IMR-90 (cell line): Measurements from ENCODE around the gene PC. TPM values are rescaled to one million over a fixed set of nuclear protein-coding genes. Genes with fewer than 3 reads are reported as not detected.

Experiments used
- ATAC-seq: fragments of 200-7000 bp; cut with Tn5 transposase; 2 replicates; pipeline ENCODE4 v1.9.1; 2020; ENCODE audit warnings: low read depth, mild to moderate bottlenecking, moderate library complexity
- BruUV-seq: library from RNA; stranded (reverse); fragments of 400-500 nt; replicated peaks from 2 replicates; lab custom pipeline; 2021; lab: Mats Ljungman, UMichigan
- CTCF ChIA-PET: fragments of 300-600 bp; formaldehyde crosslinking; extraction: SDS; loops from one replicate; lab custom pipeline; 2021; ENCODE audit warnings: antibody characterized with exemption; lab: Yijun Ruan, JAX
- POLR2A ChIA-PET: fragments of 300-600 bp; sonication (Branson Sonifier 250); formaldehyde crosslinking; loops from one replicate; lab custom pipeline; 2022; ENCODE audit warnings: antibody characterized with exemption; ENCODE audit not compliant: unreplicated experiment; lab: Charles Lee
- DNase-seq: peaks from one replicate; pipeline ENCODE4 v3.0.0; 2013
- H2AFZ ChIP-seq: replicated peaks from 2 replicates; pipeline ENCODE3; 2013; ENCODE audit warnings: low read length, mild to moderate bottlenecking; ENCODE audit not compliant: poor library complexity
- H2AK5ac ChIP-seq: 2 replicates; pipeline ENCODE4 v1.6.1; 2013; ENCODE audit warnings: low read depth, low read length, inconsistent platforms
- H2AK9ac ChIP-seq: replicated peaks from 2 replicates; pipeline ENCODE3; 2013; ENCODE audit warnings: mild to moderate bottlenecking, low read depth, low read length, moderate library complexity; ENCODE audit not compliant: poor library complexity
- H2BK120ac ChIP-seq: 2 replicates; pipeline ENCODE4 v1.6.1; 2013; ENCODE audit warnings: low read depth, low read length, inconsistent platforms
- H2BK15ac ChIP-seq: 3 replicates; pipeline ENCODE4 v1.6.1; 2013; ENCODE audit warnings: low read depth, low read length, inconsistent platforms
- H2BK20ac ChIP-seq: 2 replicates; pipeline ENCODE4 v1.6.1; 2013; ENCODE audit warnings: low read depth, mild to moderate bottlenecking, inconsistent platforms, low read length, moderate library complexity
- H2BK5ac ChIP-seq: 2 replicates; pipeline ENCODE4 v1.6.1; 2013; ENCODE audit warnings: mild to moderate bottlenecking, low read depth, low read length, inconsistent platforms; ENCODE audit not compliant: poor library complexity, severe bottlenecking
- H3K14ac ChIP-seq: replicated peaks from 2 replicates; pipeline ENCODE4 v1.6.1; 2013; ENCODE audit warnings: low read depth, low read length, inconsistent platforms
- H3K18ac ChIP-seq: 2 replicates; pipeline ENCODE4 v1.6.1; 2013; ENCODE audit warnings: low read depth, low read length, control low read depth
- H3K23ac ChIP-seq: 2 replicates; pipeline ENCODE4 v1.6.1; 2013; ENCODE audit warnings: low read depth, low read length, inconsistent platforms
- H3K27ac ChIP-seq: 2 replicates; pipeline ENCODE4 v1.5.1; 2013; ENCODE audit warnings: mild to moderate bottlenecking, control low read depth, low read length; ENCODE audit not compliant: insufficient read depth
- H3K27me3 ChIP-seq: 2 replicates; pipeline ENCODE4 v1.6.1; 2013; ENCODE audit warnings: low read length; ENCODE audit not compliant: control insufficient read depth, insufficient read depth
- H3K36me3 ChIP-seq: 2 replicates; pipeline ENCODE4 v1.6.1; 2013; ENCODE audit warnings: low read length, mixed read lengths; ENCODE audit not compliant: control insufficient read depth, insufficient read depth
- H3K4ac ChIP-seq: 2 replicates; pipeline ENCODE4 v1.6.1; 2013; ENCODE audit warnings: low read depth, low read length, inconsistent platforms
- H3K4me1 ChIP-seq: 2 replicates; pipeline ENCODE4 v1.6.1; 2013; ENCODE audit warnings: low read length, mixed read lengths; ENCODE audit not compliant: control insufficient read depth, insufficient read depth
- H3K4me2 ChIP-seq: 2 replicates; pipeline ENCODE4 v1.6.1; 2013; ENCODE audit warnings: low read depth, mild to moderate bottlenecking, control low read depth, low read length, moderate library complexity
- H3K4me3 ChIP-seq: 2 replicates; pipeline ENCODE4 v1.5.1; 2013; ENCODE audit warnings: low read depth, mild to moderate bottlenecking, control low read depth, low read length, moderate library complexity; ENCODE audit not compliant: insufficient read depth
- H3K56ac ChIP-seq: 2 replicates; pipeline ENCODE4 v1.6.1; 2013; ENCODE audit warnings: low read length, inconsistent platforms; ENCODE audit not compliant: insufficient read depth; ENCODE audit errors: extremely low read depth
- H3K79me1 ChIP-seq, 2 experiments: 2 replicates each; pipeline ENCODE4 v1.6.1; 2013; ENCODE audit warnings: low read length in 2 of 2, inconsistent platforms in 1 of 2, low read depth in 1 of 2
- H3K9ac ChIP-seq: 2 replicates; pipeline ENCODE4 v1.6.1; 2013; ENCODE audit warnings: low read depth, low read length, control low read depth
- H3K9me1 ChIP-seq: 2 replicates; pipeline ENCODE4 v1.6.1; 2013; ENCODE audit warnings: low read length, inconsistent platforms; ENCODE audit not compliant: insufficient read depth
- H3K9me3 ChIP-seq: 2 replicates; pipeline ENCODE4 v1.6.1; 2013; ENCODE audit warnings: low read length; ENCODE audit not compliant: control insufficient read depth, insufficient read depth
- H4K20me1 ChIP-seq: 2 replicates; pipeline ENCODE4 v1.6.1; 2013; ENCODE audit warnings: low read length, inconsistent platforms; ENCODE audit not compliant: insufficient read depth
- H4K5ac ChIP-seq: 2 replicates; pipeline ENCODE4 v1.6.1; 2013; ENCODE audit warnings: mild to moderate bottlenecking, low read depth, low read length, control low read depth
- H4K8ac ChIP-seq, 2 experiments: 2 replicates each; pipeline ENCODE4 v1.6.1; 2013; ENCODE audit warnings: low read depth in 2 of 2, low read length in 2 of 2, control low read depth in 1 of 2, inconsistent platforms in 1 of 2
- H4K91ac ChIP-seq: 2 replicates; pipeline ENCODE4 v1.6.1; 2013; ENCODE audit warnings: low read depth, low read length, inconsistent platforms; ENCODE audit not compliant: insufficient read depth
- BHLHE40 ChIP-seq: fragments of 150-350 bp; IDR thresholded peaks from 2 replicates; pipeline ENCODE4 v1.6.1; 2016; ENCODE audit warnings: mild to moderate bottlenecking, low read depth, low read length
- CTCF ChIP-seq: conservative IDR thresholded peaks from 2 replicates; pipeline ENCODE4 v1.5.1; 2012; ENCODE audit warnings: mild to moderate bottlenecking, low read depth, low read length, improper control_type of control experiment
- ELK1 ChIP-seq: fragments of 150-350 bp; IDR thresholded peaks from 2 replicates; pipeline ENCODE4 v1.6.1; 2016; ENCODE audit warnings: low read depth, mild to moderate bottlenecking, low read length, moderate library complexity, borderline replicate concordance
- MXI1 ChIP-seq: IDR thresholded peaks from 2 replicates; pipeline ENCODE4 v1.6.1; 2012; ENCODE audit warnings: low read depth, mild to moderate bottlenecking, low read length, moderate library complexity, borderline replicate concordance
- WGBS, 2 experiments: methylation state at CpG; one replicate each; pipeline versions ENCODE4 v1.1.5 to v1.1.7; 2013; ENCODE audit warnings: missing lambda C conversion rate in 2 of 2; ENCODE audit not compliant: insufficient read length in 1 of 2; ENCODE audit errors: extremely low coverage in 2 of 2; 5-methylcytosine and 5-hydroxymethylcytosine counted together
- dilution Hi-C: fragments of 300-500 bp; cut with HindIII; formaldehyde crosslinking; loops from one replicate; pipeline ENCODE4 v1.14.3; 2018; ENCODE audit warnings: low sequenced_read_pairs; ENCODE audit not compliant: unreplicated experiment
- in situ Hi-C: fragments of 300-500 bp; cut with MboI; formaldehyde crosslinking; loops from 3 replicates; pipeline ENCODE4 v1.14.3; 2019; ENCODE audit warnings: low sequenced_read_pairs, inconsistent platforms, mixed read lengths
- intact Hi-C: fragments of 100-400 bp; cut with micrococcal nuclease; formaldehyde crosslinking; loops from 2 replicates; pipeline ENCODE4 v1.10.0; 2022
- polyA plus RNA-seq, 3 experiments: library from polyadenylated mRNA; depleted of rRNA; stranded (reverse); fragments of >200 nt; gene quantifications; 2 replicates each; pipeline ENCODE4 v1.2.3, GENCODE V29; 2012; ENCODE audit warnings: low replicate concordance in 1 of 3
- total RNA-seq: library from RNA; depleted of rRNA; stranded (reverse); fragments of >200 nt; gene quantifications from 2 replicates; pipeline ENCODE4 v1.2.3, GENCODE V29; 2012

Gene PC
- total and polyA plus RNA-seq, 2 of the 4 experiments (the other 2 are of a cell fraction), result 13.6 to 15.7 TPM

DNA sequence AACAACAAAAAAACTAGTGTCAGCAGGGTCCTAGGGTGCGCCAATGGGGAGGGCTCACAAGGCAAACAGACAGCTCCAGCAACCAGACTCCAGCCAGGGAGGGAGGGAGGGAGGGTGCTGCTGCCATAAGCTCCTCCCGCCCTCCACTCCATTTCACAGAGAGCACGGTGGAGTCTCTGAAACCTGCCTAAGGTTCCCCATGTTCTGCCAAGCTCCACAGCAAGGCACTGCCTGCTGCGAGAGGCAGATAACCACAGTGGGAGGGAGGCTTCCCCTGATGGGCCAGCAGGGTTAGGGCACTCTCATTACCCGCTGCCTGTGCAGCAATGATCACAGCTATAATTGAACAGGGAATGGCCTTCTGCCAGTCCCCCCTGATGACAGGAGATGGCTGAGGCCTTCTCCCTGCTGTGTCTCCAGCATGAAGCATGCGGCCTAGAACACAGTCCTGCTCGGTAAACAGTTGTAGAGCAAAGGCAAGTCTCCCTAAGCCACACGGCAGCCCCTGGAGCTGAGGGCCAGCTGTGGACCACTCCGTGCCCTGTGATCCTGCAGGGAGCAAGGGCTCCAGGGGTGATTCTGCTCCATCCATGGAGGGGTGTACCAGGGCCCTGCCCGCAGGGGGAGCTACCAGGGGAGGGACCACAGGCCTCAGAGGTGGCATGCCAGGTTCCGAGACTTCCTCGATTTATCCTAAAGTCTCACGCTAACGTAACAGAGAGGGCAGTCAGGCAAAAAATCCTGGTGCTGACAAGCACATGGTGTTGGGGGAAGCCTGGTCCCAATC is 42.9 kb downstream of the PC start (continued):
- no peak for TF ChIP-seq CTCF

DNA sequence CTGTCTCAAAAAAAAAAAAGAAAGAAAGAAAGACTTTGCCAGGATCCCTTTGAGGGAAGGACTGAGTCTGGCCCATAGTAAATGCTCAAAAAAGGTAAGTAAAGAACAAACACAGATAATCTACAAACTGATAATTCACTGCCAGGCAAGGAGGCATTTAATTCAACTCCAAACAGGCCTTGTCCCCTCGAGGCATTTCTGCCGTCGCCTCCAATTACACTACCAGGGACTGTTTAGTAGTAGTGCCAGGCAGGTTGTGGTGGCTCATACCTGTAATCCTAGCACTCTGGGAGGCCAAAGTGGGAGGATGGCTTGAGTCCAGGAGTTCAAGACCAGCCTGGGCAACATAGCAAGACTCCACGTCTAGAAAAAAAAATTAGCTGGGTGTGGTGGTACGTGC is 43.7 kb downstream of the PC start:
- Histone ChIP-seq H2AK9ac (no peak overlapping the region), H4K91ac (no peak overlapping the region), H3K9ac (no peak overlapping the region), H3K4me2 (no peak overlapping the region), H2BK5ac (no peak overlapping the region), H3K18ac (no peak overlapping the region), H3K4me1 (no peaks in the 10 kb centered on the region; the same call in 1 of the 2 replicates), H3K9me1 (no peaks in the 10 kb centered on the region), H3K14ac (no peak overlapping the region), H4K5ac (no peak overlapping the region), H3K27me3 (no peaks in the 10 kb centered on the region), H3K23ac (no peak overlapping the region), H2BK120ac (no peak overlapping the region), H3K4me3 (no peak overlapping the region), H3K36me3 (peaks cover 10% of the 10 kb centered on the region; the same call in 1 of the 2 replicates), H2BK20ac (no peak overlapping the region), H3K27ac (no peak overlapping the region), H4K20me1 (no peaks in the 10 kb centered on the region), H2AK5ac (no peak overlapping the region), H3K9me3 (no peaks in the 10 kb centered on the region), H3K56ac (no peak overlapping the region), H2BK15ac (no peak overlapping the region), H3K4ac (no peak overlapping the region), H3K79me1 (peaks cover 3 to 6% of the 10 kb centered on the region in 2 experiments; a peak in 2 of 4 replicates), H4K8ac (no peak overlapping the region), H2AFZ (no peak overlapping the region)
- dilution Hi-C loops (no loop called here), in situ Hi-C loops (no loop called here), intact Hi-C loops (no loop called here)
- WGBS, 2 experiments, result no CpG with 5 or more reads among the region's 5 CpGs
- ChIA-PET CTCF (no interaction called here), POLR2A (no interaction called here)
- TF ChIP-seq MXI1 (no peak), BHLHE40 (no peak), ELK1 (no peak)
- DNase-seq (no peak), ATAC-seq (no peak)
- no TSS peak for BruUV-seq
